Measurements from ENCODE around the gene MACO1.
"Not testable (repeated sequence)": the region's sequence is repeated elsewhere in the genome, so short reads cannot be mapped to it uniquely, and the experiment has no call there.

The MACO1 gene

GRCh38 chr1:25458541-25459298, 28.0 kb downstream of the MACO1 start:
- no peak for DNase-seq (ENCODE audit: low spot score)

GRCh38 chr1:25460020-25460419, 29.3 kb downstream of the MACO1 start:
- no peak for DNase-seq (ENCODE audit: low spot score)

GRCh38 chr1:25460816-25461215, 30.1 kb downstream of the MACO1 start:
- DNase-seq (ENCODE audit: low spot score) = not testable (repeated sequence)

GRCh38 chr1:25461849-25462248, 31.2 kb downstream of the MACO1 start:
- DNase-seq (ENCODE audit: low spot score) = no peak

- no peak for DNase-seq (ENCODE audit: low spot score)
Observed at GRCh38 chr1:25462732-25463131, 32.0 kb downstream of the MACO1 start.

GRCh38 chr1:25467193-25467592, 36.5 kb downstream of the MACO1 start:
- no peak for DNase-seq (ENCODE audit: low spot score)

GRCh38 chr1:25467616-25468015, 36.9 kb downstream of the MACO1 start:
- DNase-seq (ENCODE audit: low spot score) = no peak

- no peak for DNase-seq (ENCODE audit: low spot score)
Observed at GRCh38 chr1:25468033-25468432, 37.3 kb downstream of the MACO1 start.

- no peak for DNase-seq (ENCODE audit: low spot score)
Observed at GRCh38 chr1:25469177-25469576, 38.5 kb downstream of the MACO1 start.

- no peak for DNase-seq (ENCODE audit: low spot score)
Observed at GRCh38 chr1:25472471-25472870, 41.8 kb downstream of the MACO1 start.

- no peak for DNase-seq (ENCODE audit: low spot score)
Observed at GRCh38 chr1:25473653-25474225, 43.0 kb downstream of the MACO1 start.

- no peak for DNase-seq (ENCODE audit: low spot score)
Observed at GRCh38 chr1:25474439-25475047, 43.8 kb downstream of the MACO1 start.

GRCh38 chr1:25476186-25477097, 45.7 kb downstream of the MACO1 start:
- DNase-seq (ENCODE audit: low spot score) = no peak

- DNase-seq (ENCODE audit: low spot score) = no peak
Observed at GRCh38 chr1:25477448-25478034, 46.8 kb downstream of the MACO1 start.

GRCh38 chr1:25478633-25479032, 47.9 kb downstream of the MACO1 start:
- DNase-seq (ENCODE audit: low spot score) = no peak

- no peak for DNase-seq (ENCODE audit: low spot score)
Observed at GRCh38 chr1:25481625-25482024, 50.9 kb downstream of the MACO1 start.

GRCh38 chr1:25482211-25482610, 51.5 kb downstream of the MACO1 start:
- DNase-seq (ENCODE audit: low spot score) = no peak

- no peak for DNase-seq (ENCODE audit: low spot score)
Observed at GRCh38 chr1:25484096-25484495, 53.4 kb downstream of the MACO1 start.

GRCh38 chr1:25484533-25484932, 53.8 kb downstream of the MACO1 start:
- DNase-seq (ENCODE audit: low spot score) = no peak

GRCh38 chr1:25485536-25486411, 55.1 kb downstream of the MACO1 start:
- DNase-seq (ENCODE audit: low spot score) = no peak

GRCh38 chr1:25486602-25487001, 55.9 kb downstream of the MACO1 start:
- DNase-seq (ENCODE audit: low spot score) = no peak
